ENCODE data around the gene PHACTR2.
"Not testable (repeated sequence)": the region's sequence is repeated elsewhere in the genome, so short reads cannot be mapped to it uniquely, and the experiment has no call there.

PHACTR2 gene

DNA sequence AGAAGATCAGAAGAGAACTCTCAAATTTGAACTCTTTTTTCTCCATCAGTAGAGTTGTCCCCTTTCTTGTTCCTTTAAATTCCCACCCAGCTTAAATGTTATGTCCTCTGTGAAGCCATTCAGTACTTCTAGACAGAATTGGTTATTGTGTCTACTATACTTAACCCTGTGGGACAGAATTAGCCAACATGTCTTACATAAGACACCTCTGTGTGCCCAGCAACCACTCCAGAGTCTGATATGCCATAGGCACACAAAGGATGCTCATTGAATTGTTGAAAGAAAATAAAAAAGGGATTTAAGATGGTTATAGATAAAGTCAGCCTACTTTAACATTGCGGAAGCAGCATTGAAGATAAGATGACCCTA is 88.4 kb downstream of the PHACTR2 start:
- H3K9me3 ChIP-seq (ENCODE audit: control insufficient read depth, insufficient read depth, low read length) = no peaks in the 10 kb centered on the region
- no peaks in the 10 kb centered on the region for H3K4me1 ChIP-seq (ENCODE audit: insufficient read depth, low read length)
- peaks cover 5% of the 10 kb centered on the region; the same call in 1 of the 2 replicates for H3K36me3 ChIP-seq (ENCODE audit: insufficient read depth, low read length)
- no peak overlapping the region for H3K9ac ChIP-seq (ENCODE audit: low read depth, low read length)

DNA sequence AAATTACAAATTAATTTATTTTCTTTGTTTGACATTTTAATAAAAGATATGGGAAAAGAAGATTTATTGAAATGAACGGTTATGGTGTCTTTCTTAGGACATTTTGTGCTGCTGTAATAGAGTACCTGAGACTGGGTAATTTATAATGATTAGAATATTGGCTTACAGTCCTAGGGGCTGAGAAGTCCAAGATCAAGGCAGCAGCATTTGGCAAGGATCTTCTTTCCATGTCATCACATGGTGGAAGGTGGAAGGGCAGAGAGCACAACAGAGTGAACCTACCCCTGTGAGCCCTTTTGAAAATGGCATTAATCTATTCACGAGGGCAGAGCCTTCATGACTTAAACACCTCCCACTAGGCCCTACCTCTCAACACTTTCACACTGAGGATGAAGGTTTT is 89.7 kb downstream of the PHACTR2 start:
- H3K9me3 ChIP-seq (ENCODE audit: control insufficient read depth, insufficient read depth, low read length) = no peaks in the 10 kb centered on the region
- H3K9ac ChIP-seq (ENCODE audit: low read depth, low read length) = no peak overlapping the region
- no peaks in the 10 kb centered on the region for H3K4me1 ChIP-seq (ENCODE audit: insufficient read depth, low read length)
- H3K36me3 ChIP-seq (ENCODE audit: insufficient read depth, low read length) = peaks cover 7% of the 10 kb centered on the region; the same call in 1 of the 2 replicates

DNA sequence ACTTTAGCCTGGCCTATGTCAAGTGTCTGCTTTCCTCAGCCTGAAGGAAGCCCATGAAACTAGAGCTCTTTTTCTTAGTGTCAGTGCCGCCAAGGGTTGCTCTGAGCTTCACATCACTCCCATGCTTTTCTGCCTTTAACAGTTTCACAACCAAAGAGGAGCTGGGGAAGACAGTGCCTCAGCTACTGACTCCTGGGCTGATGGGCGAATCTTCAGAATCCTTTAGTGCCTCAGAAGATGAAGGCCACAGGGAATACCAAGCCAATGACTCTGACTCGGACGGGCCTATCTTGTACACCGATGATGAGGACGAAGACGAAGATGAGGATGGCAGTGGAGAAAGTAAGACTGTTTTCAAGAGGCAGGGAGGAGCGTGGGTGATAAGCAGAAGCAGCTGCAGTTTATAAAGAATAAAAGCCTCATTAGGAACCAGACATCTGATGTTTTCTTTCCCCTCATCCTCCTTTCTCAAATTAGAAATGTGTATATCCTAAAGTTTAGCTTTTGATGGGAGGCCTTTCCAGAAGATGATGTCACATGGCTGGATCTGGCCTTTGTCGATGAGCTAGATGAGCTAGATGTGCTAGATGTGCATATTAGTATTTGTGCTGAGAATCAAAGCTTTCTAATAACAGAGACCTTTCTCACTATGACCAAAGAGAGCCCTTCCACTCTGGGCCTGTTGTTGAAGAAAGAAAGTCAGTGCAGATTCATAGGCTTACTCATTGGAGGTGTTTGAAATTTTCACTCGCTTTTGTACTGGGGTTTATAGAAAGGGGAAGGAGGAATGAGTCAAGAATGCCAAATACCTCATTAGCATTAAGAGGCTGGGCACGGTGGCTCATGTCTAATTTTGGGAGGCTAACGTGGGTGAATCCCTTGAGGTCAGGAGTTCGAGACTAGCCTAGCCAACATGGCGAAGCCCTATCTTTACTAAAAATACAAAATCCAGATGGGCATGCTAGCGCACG is 94.6 kb downstream of the PHACTR2 start:
- Histone ChIP-seq H3K4me1 (ENCODE audit: insufficient read depth, low read length) (no peaks in the 10 kb centered on the region), H3K9me3 (ENCODE audit: control insufficient read depth, insufficient read depth, low read length) (no peaks in the 10 kb centered on the region), H3K36me3 (ENCODE audit: insufficient read depth, low read length) (peaks cover 10% of the 10 kb centered on the region; the same call in 1 of the 2 replicates), H3K9ac (ENCODE audit: low read depth, low read length) (no peak overlapping the region)

DNA sequence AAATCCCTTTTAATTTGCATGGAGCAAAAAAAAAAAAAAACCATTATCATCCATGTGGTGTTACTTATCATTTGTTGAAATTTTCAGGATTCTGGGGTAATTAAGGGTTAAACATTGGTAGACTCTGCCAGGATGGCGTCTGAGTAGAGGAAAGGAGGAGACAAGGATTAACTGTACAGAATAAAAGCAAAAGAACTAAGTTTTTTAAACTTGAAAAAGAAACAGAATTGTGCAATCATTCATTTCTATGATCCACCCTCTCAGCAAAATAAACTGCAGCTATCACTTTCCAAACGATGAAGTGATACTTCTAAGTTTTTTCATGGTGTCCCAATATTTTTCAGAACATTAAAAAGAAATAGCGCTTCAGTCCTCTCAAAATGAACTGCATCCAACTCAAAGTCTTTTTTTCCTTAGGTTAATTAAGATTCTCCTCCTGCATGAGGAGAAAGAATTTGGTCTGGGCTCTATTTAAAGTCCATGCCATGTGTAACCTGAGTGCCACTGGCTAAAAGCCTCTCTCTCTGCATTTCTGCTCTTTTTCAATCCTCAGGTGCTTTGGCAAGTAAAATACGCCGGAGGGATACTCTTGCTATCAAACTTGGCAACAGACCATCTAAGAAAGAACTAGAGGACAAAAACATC is 95.9 kb downstream of the PHACTR2 start:
- Histone ChIP-seq H3K36me3 (ENCODE audit: insufficient read depth, low read length) (peaks cover 10% of the 10 kb centered on the region; the same call in 1 of the 2 replicates), H3K4me1 (ENCODE audit: insufficient read depth, low read length) (no peaks in the 10 kb centered on the region), H3K9me3 (ENCODE audit: control insufficient read depth, insufficient read depth, low read length) (no peaks in the 10 kb centered on the region), H3K9ac (ENCODE audit: low read depth, low read length) (no peak overlapping the region)

DNA sequence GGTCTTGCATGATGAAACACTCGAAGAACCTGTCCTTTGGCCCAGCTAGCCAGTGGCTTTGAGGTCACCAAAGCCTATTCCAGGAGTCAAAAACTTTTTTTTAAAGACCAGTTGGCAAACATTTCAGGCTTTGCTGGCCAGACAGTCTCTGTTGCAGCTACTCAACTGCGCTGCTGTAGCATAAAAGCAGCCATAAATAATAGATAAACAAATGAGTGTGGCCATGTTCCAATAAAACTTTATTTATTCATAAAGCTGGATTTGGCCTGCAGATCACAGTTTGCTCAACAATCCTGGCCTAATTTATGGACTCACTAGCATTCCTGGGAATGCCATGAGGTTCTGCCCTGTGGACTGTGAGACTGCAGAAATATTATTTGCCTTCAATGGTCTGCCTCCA is 96.6 kb downstream of the PHACTR2 start:
- Histone ChIP-seq H3K4me1 (ENCODE audit: insufficient read depth, low read length) (no peaks in the 10 kb centered on the region), H3K9ac (ENCODE audit: low read depth, low read length) (no peak overlapping the region), H3K9me3 (ENCODE audit: control insufficient read depth, insufficient read depth, low read length) (no peaks in the 10 kb centered on the region), H3K36me3 (ENCODE audit: insufficient read depth, low read length) (peaks cover 10% of the 10 kb centered on the region; the same call in 1 of the 2 replicates)

DNA sequence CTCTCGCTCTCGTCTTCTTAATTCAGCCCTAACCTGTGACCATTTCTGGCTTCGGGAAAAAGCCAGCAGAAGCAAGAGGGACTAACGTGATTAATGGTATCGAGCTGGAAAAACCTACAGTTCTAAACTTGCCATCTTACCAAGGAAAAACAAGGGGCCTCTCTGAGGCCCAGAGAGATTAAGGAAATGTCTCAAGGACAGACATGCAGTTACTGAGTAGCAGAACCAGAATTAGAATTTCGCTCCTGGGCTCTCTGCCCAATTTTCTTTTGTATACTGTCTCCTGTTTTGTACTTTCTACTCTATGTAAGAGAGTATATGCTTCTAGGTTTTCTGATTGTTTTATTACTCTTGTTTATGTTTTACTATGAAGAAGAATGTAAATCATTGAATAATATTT is 97.6 kb downstream of the PHACTR2 start:
- H3K4me1 ChIP-seq (ENCODE audit: insufficient read depth, low read length) = no peaks in the 10 kb centered on the region
- H3K9ac ChIP-seq (ENCODE audit: low read depth, low read length) = no peak overlapping the region
- no peaks in the 10 kb centered on the region for H3K9me3 ChIP-seq (ENCODE audit: control insufficient read depth, insufficient read depth, low read length)
- H3K36me3 ChIP-seq (ENCODE audit: insufficient read depth, low read length) = peaks cover 10% of the 10 kb centered on the region; the same call in 1 of the 2 replicates

DNA sequence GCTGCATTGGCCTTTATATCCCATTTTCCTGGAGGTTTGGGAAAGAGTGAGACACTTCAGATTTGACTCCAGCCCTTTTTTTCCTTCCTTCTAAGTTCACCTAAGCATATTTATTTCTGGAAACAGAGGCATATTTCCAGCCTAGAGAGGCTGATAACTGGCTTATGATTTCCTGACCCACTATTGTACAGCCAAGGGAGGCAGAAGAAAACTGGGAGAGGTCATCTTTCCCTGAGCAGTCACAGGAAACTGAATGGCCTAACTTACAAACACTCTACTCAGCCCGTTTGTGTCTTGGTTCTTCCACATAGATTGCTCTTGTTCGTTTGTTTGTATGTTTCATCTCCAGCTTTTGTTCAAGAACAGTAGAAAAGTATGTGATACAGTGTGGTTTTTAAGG is 101.2 kb downstream of the PHACTR2 start:
- H3K4me1 ChIP-seq (ENCODE audit: insufficient read depth, low read length) = no peaks in the 10 kb centered on the region
- H3K9ac ChIP-seq (ENCODE audit: low read depth, low read length) = no peak overlapping the region
- no peaks in the 10 kb centered on the region; the same call in 1 of the 2 replicates for H3K9me3 ChIP-seq (ENCODE audit: control insufficient read depth, insufficient read depth, low read length)
- H3K36me3 ChIP-seq (ENCODE audit: insufficient read depth, low read length) = peaks cover 14% of the 10 kb centered on the region

DNA sequence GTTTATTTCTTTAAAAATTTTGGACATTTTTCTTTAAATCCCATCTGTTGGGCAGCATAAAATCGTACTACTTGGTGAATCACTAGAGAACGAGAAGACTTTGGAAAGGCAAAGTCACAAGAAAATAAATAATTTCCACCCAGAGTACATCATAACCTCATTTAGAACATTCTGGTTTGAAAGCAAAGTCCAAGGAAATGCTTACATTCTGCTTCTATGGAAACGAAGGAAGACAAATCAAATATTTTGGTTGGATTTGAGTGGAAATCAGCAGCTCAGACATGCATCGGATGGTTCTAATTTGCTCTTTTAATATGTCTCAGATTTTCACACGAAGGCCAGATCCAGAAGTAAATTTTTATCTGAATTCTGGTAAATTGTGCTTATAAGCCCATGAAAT is 104.7 kb downstream of the PHACTR2 start:
- H3K9me3 ChIP-seq (ENCODE audit: control insufficient read depth, insufficient read depth, low read length) = peaks cover 9% of the 10 kb centered on the region
- no peak overlapping the region for H3K9ac ChIP-seq (ENCODE audit: low read depth, low read length)
- peaks cover 20% of the 10 kb centered on the region for H3K36me3 ChIP-seq (ENCODE audit: insufficient read depth, low read length)
- H3K4me1 ChIP-seq (ENCODE audit: insufficient read depth, low read length) = no peaks in the 10 kb centered on the region

DNA sequence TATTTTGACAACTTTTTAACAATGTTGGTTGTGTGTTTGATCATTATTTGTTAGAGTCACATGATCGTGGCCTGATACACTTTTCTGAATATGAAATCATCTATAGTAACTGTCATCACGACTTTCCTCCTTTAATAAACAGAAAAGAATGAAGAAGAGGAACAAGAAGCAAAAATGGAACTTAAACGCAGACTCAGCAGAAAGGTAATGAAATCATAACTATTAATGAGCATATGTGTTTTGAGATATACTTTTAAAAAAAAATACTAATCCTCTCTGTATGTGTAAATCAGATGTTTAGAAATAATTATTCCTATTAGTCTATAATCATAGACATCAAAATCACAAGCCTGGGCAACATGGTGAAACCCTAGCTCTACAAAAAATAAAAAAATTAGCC is 105.3 kb downstream of the PHACTR2 start:
- Histone ChIP-seq H3K36me3 (ENCODE audit: insufficient read depth, low read length) (peaks cover 21% of the 10 kb centered on the region), H3K9ac (ENCODE audit: low read depth, low read length) (no peak overlapping the region), H3K4me1 (ENCODE audit: insufficient read depth, low read length) (no peaks in the 10 kb centered on the region)

DNA sequence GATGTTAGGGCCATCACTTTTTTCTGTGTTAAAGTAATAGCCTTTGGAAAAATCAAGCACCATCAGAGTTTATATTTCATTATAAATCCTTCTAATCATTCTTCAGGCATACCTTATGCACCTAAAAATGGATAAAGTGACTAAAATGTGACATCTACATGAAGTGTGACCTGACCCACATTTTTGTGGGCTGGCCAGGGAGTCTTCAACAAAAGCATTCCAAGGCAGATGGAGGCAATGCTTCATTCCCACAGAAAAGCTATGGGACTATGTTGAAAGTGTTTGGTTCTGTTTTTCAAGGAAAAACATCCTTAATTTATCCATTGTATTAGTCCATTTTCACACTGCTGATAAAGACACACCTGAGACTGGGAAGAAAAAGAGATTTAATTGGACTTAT is 106.6 kb downstream of the PHACTR2 start:
- Histone ChIP-seq H3K36me3 (ENCODE audit: insufficient read depth, low read length) (peaks cover 21% of the 10 kb centered on the region), H3K4me1 (ENCODE audit: insufficient read depth, low read length) (no peaks in the 10 kb centered on the region), H3K9me3 (ENCODE audit: control insufficient read depth, insufficient read depth, low read length) (peaks cover 9% of the 10 kb centered on the region), H3K9ac (ENCODE audit: low read depth, low read length) (no peak overlapping the region)

More for the DNA sequence above, 105.3 kb downstream of the PHACTR2 start:
- H3K9me3 ChIP-seq (ENCODE audit: control insufficient read depth, insufficient read depth, low read length) = peaks cover 9% of the 10 kb centered on the region

DNA sequence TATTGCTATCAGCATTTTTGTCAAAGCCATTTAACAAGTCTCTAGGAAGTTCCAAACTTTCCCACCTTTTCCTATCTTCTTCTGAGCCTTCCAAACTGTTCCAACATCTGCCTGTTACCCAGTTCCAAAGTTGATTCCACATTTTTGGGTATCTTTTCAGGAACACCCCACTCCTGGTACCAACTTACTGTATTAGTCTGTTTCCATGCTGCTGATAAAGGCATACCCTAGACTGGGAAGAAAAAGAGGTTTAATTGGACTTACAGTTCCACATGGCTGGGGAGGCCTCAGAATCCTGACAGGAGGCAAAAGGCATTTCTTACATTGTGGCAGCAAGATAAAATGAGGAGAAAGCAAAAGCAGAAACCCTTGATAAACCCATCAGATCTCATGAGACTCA is 108.6 kb downstream of the PHACTR2 start:
- peaks cover 27% of the 10 kb centered on the region for H3K36me3 ChIP-seq (ENCODE audit: insufficient read depth, low read length)
- H3K9me3 ChIP-seq (ENCODE audit: control insufficient read depth, insufficient read depth, low read length); H3K9ac ChIP-seq (ENCODE audit: low read depth, low read length); H3K4me1 ChIP-seq (ENCODE audit: insufficient read depth, low read length): not testable (repeated sequence)

DNA sequence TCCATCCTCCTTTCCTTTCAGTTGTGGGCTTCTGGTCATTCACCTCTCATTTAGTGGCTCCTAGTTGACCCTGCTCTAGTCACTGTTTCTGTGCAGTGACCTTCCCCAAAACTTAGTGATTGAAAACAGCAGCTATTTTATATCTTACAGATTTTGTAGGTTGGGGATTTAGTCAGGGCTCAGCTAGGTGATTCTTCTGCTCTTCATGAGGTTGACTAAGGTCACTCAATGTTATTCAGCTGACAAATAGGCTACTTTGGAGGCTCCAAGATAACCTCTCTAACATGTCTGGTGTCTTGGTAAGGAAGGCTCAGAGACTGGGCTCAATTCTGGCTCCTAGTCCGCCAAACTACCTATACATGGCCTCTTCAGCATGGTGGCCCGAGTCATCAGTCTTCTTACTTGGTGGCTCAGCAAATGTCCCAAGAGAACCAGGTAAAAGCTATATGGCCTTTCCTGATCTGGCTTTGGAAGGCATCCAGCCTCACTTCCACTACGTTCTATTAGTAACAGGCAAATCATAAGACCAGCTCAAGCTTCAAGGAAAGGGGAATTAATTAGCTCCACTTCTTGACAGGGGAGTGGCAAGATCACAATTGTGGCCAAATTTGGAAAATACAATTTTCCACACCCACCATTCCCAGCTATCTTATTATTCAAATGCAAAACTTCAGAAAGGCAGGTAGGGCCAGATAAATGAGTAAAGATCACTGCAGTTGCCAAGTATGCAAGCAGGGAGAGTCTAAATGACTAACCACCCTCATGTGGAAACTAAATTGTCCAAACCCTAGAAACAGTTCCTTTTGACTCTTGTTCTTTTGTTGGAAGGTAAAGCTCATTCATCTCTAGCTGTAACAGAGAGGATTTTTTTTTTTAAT is 114.9 kb downstream of the PHACTR2 start:
- Histone ChIP-seq H3K4me1 (ENCODE audit: insufficient read depth, low read length) (no peaks in the 10 kb centered on the region), H3K9me3 (ENCODE audit: control insufficient read depth, insufficient read depth, low read length) (no peaks in the 10 kb centered on the region; the same call in 1 of the 2 replicates), H3K9ac (ENCODE audit: low read depth, low read length) (no peak overlapping the region), H3K36me3 (ENCODE audit: insufficient read depth, low read length) (peaks cover 10% of the 10 kb centered on the region; the same call in 1 of the 2 replicates)

DNA sequence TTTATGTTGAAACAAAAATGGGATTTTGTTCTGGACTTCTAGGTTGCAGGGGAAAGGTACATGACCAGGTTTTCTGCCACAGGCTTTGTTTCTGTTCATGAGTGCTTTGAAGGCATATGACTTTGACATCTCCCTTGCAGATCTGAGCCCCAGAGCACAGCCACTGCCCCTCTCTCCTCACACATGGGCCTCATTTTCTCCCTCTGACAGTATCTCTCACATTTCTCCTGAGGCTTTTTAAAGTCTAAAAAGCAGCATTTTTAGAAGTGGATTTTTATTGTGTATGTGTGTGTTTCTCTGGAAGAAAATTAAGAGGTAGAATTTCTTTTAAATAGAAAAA is 115.5 kb downstream of the PHACTR2 start:
- Histone ChIP-seq H3K4me1 (ENCODE audit: insufficient read depth, low read length) (no peaks in the 10 kb centered on the region), H3K9me3 (ENCODE audit: control insufficient read depth, insufficient read depth, low read length) (no peaks in the 10 kb centered on the region; the same call in 1 of the 2 replicates), H3K36me3 (ENCODE audit: insufficient read depth, low read length) (peaks cover 10% of the 10 kb centered on the region; the same call in 1 of the 2 replicates), H3K9ac (ENCODE audit: low read depth, low read length) (no peak overlapping the region)

DNA sequence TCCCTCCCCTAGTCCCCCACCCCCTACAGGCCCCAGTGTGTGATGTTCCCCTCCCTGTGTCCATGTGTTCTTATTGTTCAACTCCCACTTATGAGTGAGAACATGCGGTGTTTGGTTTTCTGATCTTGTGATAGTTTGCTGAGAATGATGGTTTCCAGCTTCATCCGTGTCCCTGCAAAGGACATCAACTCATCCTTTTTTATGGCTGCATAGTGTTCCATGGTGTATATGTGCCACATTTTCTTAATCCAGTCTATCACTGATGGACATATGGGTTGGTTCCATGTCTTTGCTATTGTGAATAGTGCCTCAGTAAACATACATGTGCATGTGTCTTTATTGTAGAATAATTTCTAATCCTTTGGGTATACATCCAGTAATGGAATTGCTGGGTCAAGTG is 118.8 kb downstream of the PHACTR2 start:
- not testable (repeated sequence) for H3K36me3 ChIP-seq (ENCODE audit: insufficient read depth, low read length); H3K9me3 ChIP-seq (ENCODE audit: control insufficient read depth, insufficient read depth, low read length); H3K9ac ChIP-seq (ENCODE audit: low read depth, low read length); H3K4me1 ChIP-seq (ENCODE audit: insufficient read depth, low read length)

All from ES-I3 (cell line).